ENCODE results near the gene SETD1A. TPM values are rescaled to one million over a fixed set of nuclear protein-coding genes. Genes with fewer than 3 reads are reported as not detected.

Gene SETD1A
- total and polyA plus RNA-seq, 9 of the 15 experiments (the other 6 are each of a cell fraction or from before 2014, with no cell fraction given), result 0.08 to 36.0 (median 4.2) TPM

- peak in 3 of 4 experiments; percentile 53 to 57 (median 56) for DNase-seq (ENCODE audit: extremely low read depth in 1 of 4, low spot score in 3 of 4)
- ChIA-PET CTCF (ENCODE audit: low intra/inter-chr PET ratio) (no interaction called here), POLR2A (interaction anchor here (0.6 to 1.8 kb wide), 2 partner anchors 21 to 23 kb away, joined by 4 read pairs; no protein-coding TSS in a partner anchor)
- H3K4me2 ChIP-seq (ENCODE audit: insufficient read depth, low read length), result no peak overlapping the region
- no peak overlapping the region for H3K4me3 ChIP-seq
- peaks cover 5% of the 10 kb centered on the region for H4K20me1 ChIP-seq (replicated peaks; ENCODE audit: control insufficient read depth, insufficient read depth, low read length)
- no peak overlapping the region for H2AFZ ChIP-seq (ENCODE audit: low read depth, low read length)
- no peak overlapping the region for H3K27ac ChIP-seq (ENCODE audit: extremely low read depth, low read depth, low read length)
- no TSS peak for BruUV-seq (replicated peaks)
- 0 out of 3 replicates have a peak, but pooled peaks cover 4% of the 10 kb centered on the region for H3K79me2 ChIP-seq (ENCODE audit: control insufficient read depth, insufficient read depth, low read length)
- in situ Hi-C loops (cut with MboI), result loop anchor here (10.0 to 25.0 kb wide), 2 partner anchors 315 to 458 kb away; partner anchors contain the start of genes COX6A2 and ZNF843
- H3K9me3 ChIP-seq (replicated peaks; ENCODE audit: control insufficient read depth, insufficient read depth, low read depth, low read length), result no peaks in the 10 kb centered on the region
- H3K9ac ChIP-seq (ENCODE audit: insufficient read depth in 1 of 2, low read depth in 2 of 2, low read length in 2 of 2), result no peak overlapping the region; a peak in 1 of 4 replicates
- H3K4me1 ChIP-seq (replicated peaks in 1 of 2; ENCODE audit: control insufficient read depth in 2 of 2, insufficient read depth in 2 of 2, low read length in 2 of 2), result peaks cover 0 to 41% of the 10 kb centered on the region in 2 experiments; a peak in 4 of 5 replicates
- peak; percentile 50 for ATAC-seq
- intact Hi-C loops (cut with micrococcal nuclease), result loop anchor here (10.0 kb wide), 2 partner anchors 165 to 315 kb away; no protein-coding TSS in a partner anchor
- no peak for FAIRE-seq
- H3K9me1 ChIP-seq (ENCODE audit: control insufficient read depth, insufficient read depth, low read length), result peaks cover 2% of the 10 kb centered on the region
- 82% methylated on average over 38 of the region's 62 CpGs for WGBS (ENCODE audit: insufficient coverage, low coverage, missing lambda C conversion rate)
- H3K27me3 ChIP-seq (ENCODE audit: control insufficient read depth in 2 of 2, insufficient read depth in 2 of 2, low read length in 2 of 2), result no peaks in the 10 kb centered on the region
- H3K36me3 ChIP-seq (ENCODE audit: control insufficient read depth, insufficient read depth, low read length), result peaks cover 90% of the 10 kb centered on the region; the same call in 2 of the 3 replicates
- TF ChIP-seq POLR2G (IDR thresholded peaks at IDR 0.05; ENCODE audit: low read depth, low read length), result peak; percentile 36; the same call in 1 of the 2 replicates
- no peak for TF ChIP-seq TEAD2 (tag; IDR thresholded peaks at IDR 0.05)
- TF ChIP-seq FIP1L1 (IDR thresholded peaks at IDR 0.05; ENCODE audit: low read depth, low read length, poor library complexity, severe bottlenecking), result peak; percentile 48
- no peak for TF ChIP-seq NR0B1 (IDR thresholded peaks at IDR 0.05; ENCODE audit: partially characterized antibody)
- TF ChIP-seq JUNB (CRISPR knock-in tag; conservative IDR thresholded peaks at IDR 0.05), result no peak
- peak; percentile 49 for TF ChIP-seq ZFP36 (IDR thresholded peaks at IDR 0.05; ENCODE audit: low read depth, low read length, partially characterized antibody)
- TF ChIP-seq CREM (IDR thresholded peaks at IDR 0.05; ENCODE audit: low read depth), result 0 out of 2 replicates have a peak, but pooled peaks have one; percentile 8
- no peak for TF ChIP-seq ZFP91 (CRISPR knock-in tag; IDR thresholded peaks at IDR 0.05)
- TF ChIP-seq VEZF1 (CRISPR knock-in tag; IDR thresholded peaks at IDR 0.05), result 0 out of 2 replicates have a peak, but pooled peaks have one; percentile 35
- TF ChIP-seq CTCF (IDR thresholded peaks at IDR 0.05 in 2 of 3, conservative IDR thresholded peaks at IDR 0.05 in 1 of 3; ENCODE audit: insufficient read depth in 2 of 3, low read depth in 1 of 3, low read length in 3 of 3), result 0 out of 6 replicates have a peak, but pooled peaks of 1 of the 3 experiments have one; percentile 5
- TF ChIP-seq RBFOX2 (IDR thresholded peaks at IDR 0.05; ENCODE audit: low read depth, low read length), result peak; percentile 36; the same call in 1 of the 2 replicates
- no peak for TF ChIP-seq ZNF431 (CRISPR knock-in tag; IDR thresholded peaks at IDR 0.05)
- TF ChIP-seq KLF10 (CRISPR knock-in tag; IDR thresholded peaks at IDR 0.05), result no peak
Measured at GRCh38 chr16:30979170-30980022, 21.8 kb downstream of the SETD1A start.
